HepG2 (cell line): Measurements from ENCODE around the gene ITK. TPM values are rescaled to one million over a fixed set of nuclear protein-coding genes. Genes with fewer than 3 reads are reported as not detected.

Experiments
- BHLHE40 ChIP-seq: IDR thresholded peaks from 2 replicates; pipeline ENCODE4 v1.6.1; 2011; ENCODE audit warnings: low read length, improper control_type of control experiment
- DMTF1 ChIP-seq: sonication (generic); formaldehyde crosslinking; IDR thresholded peaks from 2 replicates; pipeline ENCODE4 v1.4.0; 2020; ENCODE audit warnings: mild to moderate bottlenecking, missing genetic modification reagents
- EED ChIP-seq: sonication (generic); formaldehyde crosslinking; IDR thresholded peaks from 2 replicates; pipeline ENCODE4 v1.5.0; 2020; ENCODE audit warnings: mild to moderate bottlenecking, missing genetic modification reagents
- GATA4 ChIP-seq: sonication (generic); IDR thresholded peaks from 2 replicates; pipeline ENCODE4 v1.6.1; 2016; ENCODE audit warnings: antibody characterized with exemption, low read depth, borderline replicate concordance
- GPBP1L1 ChIP-seq: sonication (generic); formaldehyde crosslinking; IDR thresholded peaks from 2 replicates; pipeline ENCODE4 v1.5.0; 2020; ENCODE audit warnings: mild to moderate bottlenecking, missing genetic modification reagents
- GTF2F1 ChIP-seq: fragments of 150-350 bp; IDR thresholded peaks from 2 replicates; pipeline ENCODE4 v1.6.1; 2014; ENCODE audit warnings: low read length
- KAT8 ChIP-seq: IDR thresholded peaks from 2 replicates; pipeline ENCODE4 v1.6.1; 2016; ENCODE audit warnings: missing genetic modification reagents, missing compliant biosample characterization
- KDM2A ChIP-seq: sonication (generic); formaldehyde crosslinking; IDR thresholded peaks from 2 replicates; pipeline ENCODE4 v1.4.0; 2020; ENCODE audit warnings: low read depth, missing genetic modification reagents, borderline replicate concordance
- MED1 ChIP-seq: sonication (generic); formaldehyde crosslinking; IDR thresholded peaks from 2 replicates; pipeline ENCODE4 v1.4.0; 2020; ENCODE audit warnings: missing genetic modification reagents
- MED8 ChIP-seq: sonication (generic); formaldehyde crosslinking; IDR thresholded peaks from 2 replicates; pipeline ENCODE4 v1.8.1; 2023; ENCODE audit warnings: mild to moderate bottlenecking, missing genetic modification reagents; ENCODE audit not compliant: insufficient replicate concordance
- MLX ChIP-seq: IDR thresholded peaks from 2 replicates; pipeline ENCODE4 v1.6.1; 2016
- NFE2 ChIP-seq: sonication (generic); formaldehyde crosslinking; IDR thresholded peaks from 2 replicates; pipeline ENCODE4 v1.4.0; 2020; ENCODE audit warnings: missing genetic modification reagents
- NFYB ChIP-seq: sonication (generic); formaldehyde crosslinking; IDR thresholded peaks from 2 replicates; pipeline ENCODE4 v1.4.0; 2020; ENCODE audit warnings: missing genetic modification reagents
- ONECUT2 ChIP-seq: sonication (generic); formaldehyde crosslinking; IDR thresholded peaks from 2 replicates; pipeline ENCODE4 v1.4.0; 2020; ENCODE audit warnings: missing genetic modification reagents
- PAF1 ChIP-seq: IDR thresholded peaks from 2 replicates; pipeline ENCODE4 v1.6.1; 2016; ENCODE audit warnings: missing genetic modification reagents, missing compliant biosample characterization
- PITX1 ChIP-seq: sonication (generic); formaldehyde crosslinking; IDR thresholded peaks from 2 replicates; pipeline ENCODE4 v1.5.1; 2020; ENCODE audit warnings: mild to moderate bottlenecking, missing genetic modification reagents
- PLSCR1 ChIP-seq: sonication (generic); formaldehyde crosslinking; IDR thresholded peaks from 2 replicates; pipeline ENCODE4 v1.5.0; 2020; ENCODE audit warnings: missing genetic modification reagents, mild to moderate bottlenecking, borderline replicate concordance
- SCMH1 ChIP-seq: sonication (generic); formaldehyde crosslinking; IDR thresholded peaks from 2 replicates; pipeline ENCODE4 v1.9.0; 2021; ENCODE audit warnings: missing genetic modification reagents, mild to moderate bottlenecking, borderline replicate concordance
- SIN3B ChIP-seq: fragments of 150-350 bp; IDR thresholded peaks from 2 replicates; pipeline ENCODE4 v1.6.1; 2014; ENCODE audit warnings: low read length
- TBP ChIP-seq: sonication (generic); formaldehyde crosslinking; IDR thresholded peaks from 2 replicates; pipeline ENCODE4 v1.5.0; 2020; ENCODE audit warnings: missing genetic modification reagents
- ZNF235 ChIP-seq: sonication (generic); formaldehyde crosslinking; IDR thresholded peaks from 2 replicates; pipeline ENCODE4 v1.8.1; 2023; ENCODE audit warnings: mild to moderate bottlenecking, missing genetic modification reagents, borderline replicate concordance
- ZNF383 ChIP-seq: sonication (generic); formaldehyde crosslinking; IDR thresholded peaks from 2 replicates; pipeline ENCODE4 v1.4.0; 2020; ENCODE audit warnings: missing genetic modification reagents, mild to moderate bottlenecking, borderline replicate concordance
- ZNF430 ChIP-seq: sonication (generic); formaldehyde crosslinking; IDR thresholded peaks from 2 replicates; pipeline ENCODE4 v1.9.0; 2021; ENCODE audit warnings: mild to moderate bottlenecking, missing genetic modification reagents
- ZNF543 ChIP-seq: sonication (generic); formaldehyde crosslinking; IDR thresholded peaks from 2 replicates; pipeline ENCODE4 v1.4.0; 2020; ENCODE audit warnings: mild to moderate bottlenecking, missing genetic modification reagents
- ZNF580 ChIP-seq: IDR thresholded peaks from 2 replicates; pipeline ENCODE4 v1.6.1; 2016; ENCODE audit warnings: low read depth, borderline replicate concordance
- ZNF614 ChIP-seq: IDR thresholded peaks from 2 replicates; pipeline ENCODE4 v1.6.1; 2018; ENCODE audit warnings: missing biosample characterization, missing genetic modification reagents, inconsistent platforms, borderline replicate concordance
- ZNF616 ChIP-seq: sonication (generic); formaldehyde crosslinking; IDR thresholded peaks from 2 replicates; pipeline ENCODE4 v1.5.0; 2020; ENCODE audit warnings: low read depth, mild to moderate bottlenecking, missing genetic modification reagents
- ZNF7 ChIP-seq: IDR thresholded peaks from 2 replicates; pipeline ENCODE4 v1.6.1; 2016; ENCODE audit warnings: missing biosample characterization, missing genetic modification reagents
- polyA plus RNA-seq, 8 experiments: library from polyadenylated mRNA; depleted of rRNA in 3 of 8; stranded (reverse) in 7 of 8; unstranded in 1 of 8; fragments of >200 nt; fragmentation: Illumina TruSeq in 4 of 8; extraction: Trizol in 4 of 8; gene quantifications; 2 replicates each; pipeline versions ENCODE4 v1.2.1 to v1.2.3, GENCODE V29; 2011 to 2016; ENCODE audit warnings: low read depth in 4 of 8, missing spikeins in 1 of 8, mixed read lengths in 1 of 8; ENCODE audit not compliant: insufficient read depth in 1 of 8
- total RNA-seq, 5 experiments: library from RNA; depleted of rRNA; stranded (reverse); fragments of >200 nt; fragmentation: Illumina TruSeq; extraction: Trizol; gene quantifications; 2 replicates each; pipeline ENCODE4 v1.2.3, GENCODE V29; 2016; ENCODE audit warnings: low read depth in 1 of 5

ITK gene
- total and polyA plus RNA-seq, 2 of the 13 experiments (the other 11 are each of a cell fraction or from before 2014, with no cell fraction given): 0.01 TPM; not detected in 1

- no peak for TF ChIP-seq NFE2 (CRISPR knock-in tag)
- TF ChIP-seq EED (CRISPR knock-in tag): no peak
- TF ChIP-seq ZNF383 (CRISPR knock-in tag): no peak
- TF ChIP-seq KDM2A (CRISPR knock-in tag): peak; percentile 83
- no peak for TF ChIP-seq ONECUT2 (CRISPR knock-in tag)
- TF ChIP-seq KAT8 (CRISPR knock-in tag): peak; percentile 74
- no peak for TF ChIP-seq TBP (CRISPR knock-in tag)
- TF ChIP-seq MED8 (CRISPR knock-in tag): no peak
- TF ChIP-seq DMTF1 (CRISPR knock-in tag): no peak
- no peak for TF ChIP-seq GATA4
- TF ChIP-seq ZNF616 (CRISPR knock-in tag): peak; percentile 80; the same call in 1 of the 2 replicates
- peak; percentile 97 for TF ChIP-seq PITX1 (CRISPR knock-in tag)
- peak; percentile 89 for TF ChIP-seq ZNF430 (CRISPR knock-in tag)
- no peak for TF ChIP-seq PLSCR1 (CRISPR knock-in tag)
- peak; percentile 98 for TF ChIP-seq ZNF614 (CRISPR knock-in tag)
- TF ChIP-seq MED1 (CRISPR knock-in tag): peak; percentile 95
- TF ChIP-seq MLX (CRISPR knock-in tag): peak; percentile 100
- no peak for TF ChIP-seq GPBP1L1 (CRISPR knock-in tag)
- TF ChIP-seq BHLHE40: peak; percentile 92
- no peak for TF ChIP-seq ZNF7 (CRISPR knock-in tag)
- TF ChIP-seq ZNF543 (CRISPR knock-in tag): peak; percentile 86
- TF ChIP-seq PAF1: no peak
- TF ChIP-seq SIN3B: no peak
- no peak for TF ChIP-seq ZNF235 (CRISPR knock-in tag)
- TF ChIP-seq ZNF580: peak; percentile 97; the same call in 1 of the 2 replicates
- TF ChIP-seq SCMH1 (CRISPR knock-in tag): no peak
- no peak for TF ChIP-seq GTF2F1
- TF ChIP-seq NFYB (CRISPR knock-in tag): peak; percentile 48
Observed at GRCh38 chr5:157290981-157291711, 110.5 kb downstream of the ITK start (continued).
